ENCODE measurements around the gene PSAPL1.
"Not testable (repeated sequence)": the region's sequence is repeated elsewhere in the genome, so short reads cannot be mapped to it uniquely, and the experiment has no call there.

The PSAPL1 gene

DNA sequence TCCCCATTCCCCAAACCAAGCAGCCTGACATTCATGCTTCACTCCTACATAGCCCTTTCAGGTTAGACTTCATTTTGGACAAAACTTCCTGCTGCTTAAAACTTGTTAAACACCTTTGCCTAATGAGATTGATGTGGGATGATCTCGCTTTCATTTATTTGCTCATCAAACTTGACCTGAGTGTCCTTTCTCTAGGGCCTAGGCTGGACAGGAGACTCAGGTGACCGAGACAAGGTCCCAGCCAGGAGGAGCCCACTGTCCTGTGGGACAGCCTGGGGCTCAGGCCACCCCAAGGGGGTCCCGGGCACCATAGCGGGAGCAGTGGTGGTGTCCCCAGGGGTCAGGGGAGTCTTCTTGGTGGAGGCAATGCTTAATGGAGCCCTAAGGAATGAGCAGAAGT lies 23.7 kb upstream of the PSAPL1 start:
- no peak for DNase-seq (ENCODE audit: low spot score)

- DNase-seq (ENCODE audit: low spot score), result no peak
Observed at GRCh38 chr4:7458066-7458425, 23.3 kb upstream of the PSAPL1 start.

- no peak for DNase-seq (ENCODE audit: low spot score)
Observed at GRCh38 chr4:7457201-7458065, 22.7 kb upstream of the PSAPL1 start.

DNA sequence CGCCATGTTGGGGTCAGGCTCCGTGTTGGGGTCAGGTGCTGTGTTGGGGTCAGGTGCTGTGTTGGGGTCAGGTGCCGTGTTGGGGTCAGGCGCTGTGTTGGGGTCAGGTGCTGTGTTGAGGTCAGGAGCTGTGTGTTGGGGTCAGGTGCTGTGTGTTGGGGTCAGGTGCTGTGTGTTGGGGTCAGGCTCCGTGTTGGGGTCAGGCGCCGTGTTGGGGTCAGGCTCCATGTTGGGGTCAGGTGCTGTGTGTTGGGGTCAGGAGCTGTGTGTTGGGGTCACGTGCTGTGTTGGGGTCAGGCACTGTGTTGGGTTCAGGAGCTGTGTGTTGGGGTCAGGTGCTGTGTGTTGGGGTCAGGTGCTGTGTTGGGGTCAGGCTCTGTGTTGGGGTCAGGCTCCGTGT lies 18.1 kb upstream of the PSAPL1 start:
- DNase-seq (ENCODE audit: low spot score), result not testable (repeated sequence)

GRCh38 chr4:7451800-7452199 lies 17.1 kb upstream of the PSAPL1 start:
- DNase-seq (ENCODE audit: low spot score), result no peak

DNA sequence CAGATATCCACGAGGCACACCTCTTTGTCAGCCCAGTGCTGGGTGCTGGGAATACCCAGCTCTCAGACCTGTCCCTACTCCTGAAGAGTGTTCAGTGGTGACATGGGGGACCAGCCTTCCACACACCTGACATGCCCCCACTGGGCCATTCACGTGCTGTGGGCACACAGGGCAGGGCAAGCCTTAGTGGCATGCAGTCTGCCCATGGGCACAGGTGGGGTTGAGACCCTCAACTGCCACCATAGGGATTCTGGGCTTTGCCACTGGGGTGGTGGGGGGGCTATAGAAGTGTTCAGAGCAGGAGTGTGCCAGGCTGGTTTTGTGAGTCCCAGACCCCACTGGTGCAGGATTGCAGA lies 16.7 kb upstream of the PSAPL1 start:
- DNase-seq (ENCODE audit: low spot score), result no peak

DNA sequence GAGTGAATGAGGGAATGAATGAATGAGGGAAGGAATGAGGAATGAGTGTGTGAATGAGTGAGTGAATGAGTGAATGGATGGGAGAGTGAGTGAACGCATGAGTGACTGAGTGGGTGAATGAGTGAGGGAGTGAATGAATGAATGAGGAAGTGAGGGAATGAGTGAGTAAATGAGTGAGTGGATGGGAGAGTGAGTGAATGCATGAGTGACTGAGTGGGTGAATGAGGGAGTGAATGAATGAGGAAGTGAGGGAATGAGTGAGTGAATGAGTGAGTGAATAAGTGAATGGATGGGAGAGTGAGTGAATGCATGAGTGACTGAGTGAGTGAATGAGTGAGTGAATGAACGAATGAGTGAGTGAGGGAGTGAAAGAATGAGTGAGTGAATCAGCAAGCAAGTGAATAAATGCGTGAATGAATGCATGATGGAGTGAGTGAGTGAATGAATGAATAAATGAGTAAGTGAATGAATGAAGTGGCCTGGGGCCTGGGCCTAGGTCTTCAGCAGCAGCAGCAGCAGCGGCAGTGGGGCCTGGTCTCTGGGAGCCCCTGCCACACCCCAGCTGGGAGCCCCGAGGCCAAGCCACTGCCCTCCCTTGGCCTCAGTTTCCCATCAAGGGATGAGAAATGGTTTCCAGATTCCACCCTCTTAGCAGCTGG lies 16.2 kb upstream of the PSAPL1 start:
- DNase-seq (ENCODE audit: low spot score), result no peak

DNA sequence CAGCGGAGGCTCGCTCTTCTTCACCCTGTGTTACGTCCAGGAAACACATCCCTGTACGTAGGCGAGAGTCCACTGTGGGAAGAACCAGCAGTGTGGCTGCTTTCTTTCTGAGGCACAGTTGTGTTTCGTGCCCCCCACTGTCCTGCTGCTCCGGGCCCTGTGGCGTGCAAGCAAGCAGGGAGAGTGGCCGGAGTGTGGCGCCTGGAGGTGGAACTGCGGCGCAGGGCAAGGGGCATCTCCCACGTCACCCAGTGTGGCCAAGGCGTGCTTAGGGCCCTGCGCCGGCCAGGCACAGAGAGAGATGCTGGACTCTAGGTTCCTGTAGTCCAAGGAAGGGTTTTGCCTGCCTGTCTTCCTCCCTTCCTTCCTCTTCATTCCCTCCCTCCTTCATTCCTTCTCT lies 13.3 kb upstream of the PSAPL1 start:
- DNase-seq (ENCODE audit: low spot score), result no peak

DNA sequence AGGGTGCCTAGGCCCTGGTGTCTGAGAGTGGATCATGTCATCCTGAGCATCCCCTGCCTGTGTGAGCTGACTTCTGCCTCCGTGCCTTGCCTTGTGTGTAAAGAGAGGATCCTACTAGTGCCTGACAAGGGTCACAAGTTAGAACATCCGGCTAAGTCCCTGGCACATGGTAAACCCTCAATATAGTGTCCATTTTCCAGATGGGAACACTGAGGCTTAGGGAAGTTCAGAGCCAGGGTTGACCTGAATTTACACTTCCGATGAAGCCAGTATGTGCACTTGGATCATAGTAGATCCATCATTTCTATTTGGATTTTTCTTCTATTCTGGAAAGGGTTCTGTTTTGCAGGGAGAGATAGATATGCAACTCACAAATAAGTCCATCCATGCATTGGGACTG lies 12.5 kb upstream of the PSAPL1 start:
- DNase-seq (ENCODE audit: low spot score), result no peak

DNA sequence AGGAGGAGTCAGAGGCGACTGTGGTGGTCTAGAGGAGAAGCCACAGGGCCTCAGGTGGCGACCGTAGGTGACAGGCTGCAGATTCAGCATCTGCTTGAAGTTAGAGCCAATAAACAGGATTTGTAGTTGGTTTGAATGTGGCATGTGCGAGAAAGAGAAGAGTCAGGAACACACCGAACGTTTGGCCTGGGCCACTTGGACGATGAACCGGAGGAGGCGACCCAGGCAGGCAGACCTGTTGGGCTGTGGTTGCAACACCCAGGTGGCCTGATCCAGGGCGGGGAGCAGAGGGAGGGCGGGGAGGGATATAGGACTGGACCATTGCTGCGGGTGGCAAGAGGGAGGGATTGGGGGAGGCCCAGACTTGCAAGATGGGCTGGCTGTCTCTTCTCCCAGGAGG lies 10.0 kb upstream of the PSAPL1 start:
- DNase-seq (ENCODE audit: low spot score), result no peak

DNA sequence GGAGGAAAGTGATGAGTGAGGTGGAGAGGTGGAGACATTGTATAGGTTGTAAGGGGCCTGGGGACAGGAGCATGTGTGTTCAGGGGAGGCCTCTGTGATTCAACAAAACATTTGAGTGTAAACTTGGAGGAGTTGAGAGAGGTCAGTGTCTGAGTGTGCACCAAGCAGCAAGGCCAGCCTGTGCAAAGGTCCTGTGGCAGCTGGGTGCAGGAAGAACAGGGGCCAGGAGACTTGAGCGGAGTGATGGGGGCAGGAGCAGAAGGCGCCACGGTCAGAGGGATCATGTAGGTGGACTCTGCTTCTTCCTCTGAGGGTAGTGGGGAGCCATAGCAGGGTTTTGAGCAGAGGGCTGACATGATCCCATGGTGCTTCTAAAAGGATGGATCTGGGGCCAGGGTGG lies 9.6 kb upstream of the PSAPL1 start:
- DNase-seq (ENCODE audit: low spot score), result no peak

DNA sequence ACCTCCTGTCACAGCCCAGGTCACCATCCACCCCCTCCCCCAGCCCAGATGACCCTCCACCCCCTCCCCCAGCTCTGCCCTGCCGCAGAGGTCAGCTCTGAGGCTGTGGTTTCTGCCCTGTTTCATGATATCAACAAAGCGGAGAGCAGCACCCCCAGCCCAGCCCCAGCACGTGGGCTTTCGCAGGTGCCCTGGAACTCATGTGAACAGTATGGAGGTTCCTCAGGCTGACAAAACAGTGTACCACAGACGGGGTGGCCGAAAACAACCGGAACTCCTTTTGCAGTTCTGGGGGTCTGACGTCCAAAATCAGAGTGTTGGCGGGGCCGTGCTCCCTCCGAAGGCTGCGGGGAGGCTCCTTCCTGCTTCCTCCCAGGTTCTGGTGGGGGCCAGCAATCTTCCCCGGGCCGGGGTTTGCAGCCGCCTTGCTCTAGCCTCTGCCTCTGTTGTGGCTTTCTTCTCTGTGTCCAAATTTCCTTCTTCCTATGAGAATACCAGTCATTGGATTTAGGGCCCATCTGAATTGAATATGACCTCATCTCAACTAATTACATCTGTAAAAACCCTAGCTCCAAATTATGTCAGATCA lies 7.9 kb upstream of the PSAPL1 start:
- no peak for DNase-seq (ENCODE audit: low spot score)

DNA sequence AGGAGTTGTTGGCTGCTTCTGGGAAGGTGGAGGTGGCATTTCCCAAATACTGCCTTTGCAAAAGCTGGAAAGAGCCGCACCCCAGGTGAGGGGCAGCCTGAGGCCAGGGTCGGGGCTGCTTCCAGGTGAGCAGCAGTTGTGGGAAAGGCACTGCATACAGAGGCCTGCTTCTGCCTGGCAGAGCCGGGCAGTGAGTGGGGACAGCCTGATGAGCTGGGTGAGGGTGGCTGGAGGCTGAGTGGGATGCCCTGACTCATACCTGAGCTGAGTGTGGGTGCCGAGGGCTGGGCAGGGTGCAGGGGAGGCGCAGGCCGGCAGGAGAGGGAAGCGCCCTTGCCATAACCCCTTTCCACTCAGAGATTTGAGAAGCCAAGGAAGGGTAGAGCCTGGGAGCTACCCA lies 6.5 kb upstream of the PSAPL1 start:
- DNase-seq (ENCODE audit: low spot score), result no peak

DNA sequence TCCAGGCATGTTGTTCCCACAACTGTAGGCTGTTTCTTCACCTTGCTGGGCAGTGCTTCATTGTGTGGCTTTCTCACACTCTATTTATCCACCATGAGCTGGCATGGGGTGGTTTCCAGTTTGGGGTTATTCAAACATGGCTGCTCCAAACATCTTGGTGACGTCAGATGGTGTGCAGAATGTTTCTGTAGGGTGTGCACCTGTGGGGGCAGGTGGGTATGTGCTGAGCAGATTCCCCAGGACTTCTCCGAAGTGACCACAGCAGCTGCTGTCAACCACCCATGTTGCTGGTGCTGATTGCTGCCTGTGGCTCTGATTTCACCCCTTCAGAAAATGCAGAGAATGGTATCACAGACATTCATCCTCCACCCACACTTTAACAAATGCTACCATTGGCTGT lies 5.0 kb upstream of the PSAPL1 start:
- no peak for DNase-seq (ENCODE audit: low spot score)

- DNase-seq (ENCODE audit: low spot score), result no peak
Observed at GRCh38 chr4:7436256-7436655, 1.5 kb upstream of the PSAPL1 start.

DNA sequence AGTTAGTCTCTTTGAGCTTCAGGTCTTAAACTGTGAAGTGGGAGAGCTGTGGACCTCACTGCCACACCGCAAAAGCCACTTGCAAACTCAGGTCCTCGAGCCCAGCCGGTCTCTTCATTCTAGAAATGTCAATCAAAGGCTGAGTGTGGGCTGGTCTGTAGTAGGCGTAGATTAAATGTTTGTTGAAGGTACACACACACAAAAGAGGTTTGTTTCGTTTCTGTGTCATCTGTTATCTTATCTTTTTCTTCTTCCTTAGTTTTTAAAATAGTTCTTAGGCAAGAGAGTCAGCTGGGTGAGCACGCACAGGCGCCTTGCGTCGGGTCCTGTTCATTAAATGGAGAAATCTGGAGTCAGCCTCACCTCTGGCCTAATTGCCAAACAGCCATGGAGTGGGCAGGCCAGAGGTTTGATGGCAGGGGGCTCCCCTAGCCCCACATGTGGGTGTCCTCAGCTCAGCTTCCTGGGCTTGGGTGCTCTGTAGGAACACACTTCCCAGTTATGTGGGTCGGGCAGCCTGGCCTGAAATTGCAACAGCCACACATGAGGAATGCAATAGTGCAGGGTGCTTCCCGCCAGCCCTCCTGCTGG lies 836 bp upstream of the PSAPL1 start:
- DNase-seq (ENCODE audit: low spot score), result no peak

DNA sequence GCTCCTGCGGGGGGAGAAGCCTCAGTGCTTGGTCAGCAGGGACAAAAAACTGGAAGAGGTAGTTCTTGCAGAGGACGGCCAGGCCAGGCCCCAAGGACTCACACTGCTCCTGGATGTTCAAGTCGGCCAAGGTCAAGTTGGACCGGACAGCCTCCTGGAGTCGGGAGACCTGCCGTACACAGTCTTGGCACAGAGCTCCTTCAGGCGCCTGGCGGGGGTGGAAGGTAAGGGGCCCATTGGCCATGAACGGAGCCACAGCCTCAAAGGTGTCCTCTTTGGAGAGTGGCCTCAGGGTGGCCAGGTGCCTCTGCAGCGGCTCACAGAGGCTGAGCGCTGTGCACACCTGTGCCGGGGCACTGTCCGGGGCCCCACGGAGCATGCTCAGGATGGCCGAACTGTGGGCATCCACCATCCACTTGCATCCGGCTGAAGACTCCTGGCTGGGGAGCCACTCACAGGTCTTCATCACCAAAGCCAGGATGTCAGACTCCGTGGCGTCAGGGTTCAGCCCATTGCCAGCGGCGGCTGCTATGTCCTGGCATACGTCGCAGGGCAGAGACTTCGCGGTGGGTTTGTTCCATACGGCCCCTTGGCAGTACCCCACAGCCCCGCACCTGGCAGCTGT lies 477 bp downstream of the PSAPL1 start:
- no peak for DNase-seq (ENCODE audit: low spot score)

DNA sequence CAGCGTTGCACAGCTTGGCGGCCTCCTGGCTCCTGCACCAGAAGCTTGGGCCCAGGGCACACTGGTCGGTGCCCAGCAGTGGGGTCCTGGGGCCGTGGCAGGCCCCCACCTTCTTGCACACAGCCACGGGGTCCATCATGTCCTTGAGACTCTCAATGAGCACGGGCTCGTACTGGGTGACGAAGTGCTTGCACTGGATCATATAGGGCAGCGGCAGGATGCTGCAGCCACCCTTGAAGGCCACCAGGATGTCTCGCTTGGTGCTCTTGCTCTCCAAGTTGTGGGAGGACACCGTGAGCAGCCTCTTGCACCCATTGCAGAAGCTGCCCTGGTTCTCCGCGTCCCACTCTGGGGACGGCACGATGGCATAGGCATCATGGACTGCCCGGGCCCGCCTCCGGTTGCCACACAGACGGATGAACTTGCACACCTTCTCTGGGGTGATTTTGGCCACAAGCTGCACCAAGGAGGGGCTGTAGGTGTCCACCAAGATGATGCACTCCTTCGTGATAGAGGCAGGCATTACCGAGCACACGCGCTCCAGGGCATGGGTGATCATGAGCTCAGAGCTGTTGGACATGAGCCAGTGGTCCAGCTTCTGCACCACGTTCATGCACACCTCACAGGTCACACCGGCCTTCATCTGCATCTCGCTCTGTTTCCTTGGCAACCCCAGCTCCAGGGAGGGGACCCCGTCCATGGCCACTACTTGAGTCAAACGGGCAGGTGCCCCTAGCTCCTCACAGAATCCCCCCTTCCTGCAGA lies 1.2 kb downstream of the PSAPL1 start:
- DNase-seq (ENCODE audit: low spot score), result no peak

DNA sequence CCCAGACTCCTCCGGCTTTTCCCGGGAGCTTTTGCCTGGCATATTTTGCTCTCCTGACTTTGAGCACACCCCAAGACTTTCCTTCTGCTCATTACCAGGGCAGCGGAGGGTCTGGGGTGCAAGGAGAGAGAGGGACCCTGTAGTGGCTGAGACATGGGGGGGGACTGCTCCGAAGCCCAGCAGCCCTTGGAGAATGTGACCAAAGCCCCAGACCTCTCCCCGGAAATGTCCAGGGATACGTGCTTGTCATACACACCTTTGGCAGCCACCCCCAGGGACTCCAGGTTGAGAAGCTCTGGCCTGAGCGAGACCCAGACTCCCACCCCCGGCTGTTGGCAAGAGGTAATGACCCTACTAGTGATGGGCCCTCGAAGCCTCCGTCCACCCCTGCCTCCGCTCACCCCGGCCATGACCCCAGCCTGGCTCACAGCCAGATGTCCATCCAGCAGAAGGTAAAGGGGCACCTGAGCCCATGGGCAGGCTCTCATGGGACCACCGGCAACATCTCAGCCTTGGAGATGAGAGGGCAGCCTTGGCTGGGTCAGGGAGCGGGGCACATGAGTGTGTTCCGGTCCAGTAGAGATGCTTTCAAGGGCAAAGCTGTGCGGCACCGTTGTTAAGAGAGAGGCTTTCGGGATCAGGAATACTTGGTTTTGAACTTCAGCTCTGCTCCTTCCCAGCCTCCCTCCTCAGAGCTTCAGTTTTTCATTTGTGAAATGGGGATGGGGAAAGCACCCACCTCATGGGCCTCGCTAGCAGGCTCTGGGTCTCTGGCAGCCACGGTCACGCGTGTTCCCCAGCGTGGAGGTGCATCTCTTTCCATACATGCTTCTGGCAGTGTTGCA lies 2.0 kb downstream of the PSAPL1 start:
- no peak for DNase-seq (ENCODE audit: low spot score)

- DNase-seq (ENCODE audit: low spot score), result no peak
Observed at GRCh38 chr4:7431696-7432530, 2.8 kb downstream of the PSAPL1 start.
